HCT116 (cell line): ENCODE results near the gene BBLN. TPM values are rescaled to one million over a fixed set of nuclear protein-coding genes. Genes with fewer than 3 reads are reported as not detected.

Experiments used
- ATAC-seq: fragments of 200-7000 bp; cut with Tn5 transposase; 2 replicates; pipeline ENCODE4 v1.9.1; 2020; ENCODE audit warnings: mild to moderate bottlenecking, moderate library complexity
- BruUV-seq: library from RNA; stranded (reverse); fragments of 400-500 nt; replicated peaks from 2 replicates; lab custom pipeline; 2021; lab: Mats Ljungman, UMichigan
- CTCF ChIA-PET: fragments of 300-600 bp; sonication (Branson Sonifier 250); formaldehyde crosslinking; loops from one replicate; lab custom pipeline; 2021; ENCODE audit warnings: antibody characterized with exemption; lab: Charles Lee
- POLR2A ChIA-PET: fragments of 300-600, 350-600 bp; sonication (Branson Sonifier 250); formaldehyde crosslinking; loops from one replicate; lab custom pipeline; 2021; ENCODE audit warnings: antibody characterized with exemption; lab: Charles Lee
- RAD21 ChIA-PET, 2 experiments: fragments of 300-600 bp; sonication (Branson Sonifier 250); formaldehyde crosslinking; loops; one replicate each; lab custom pipeline; 2023; ENCODE audit warnings: low total read pairs in 2 of 2; ENCODE audit not compliant: uncharacterized antibody in 2 of 2, unreplicated experiment in 2 of 2, low non-redundant PET in 1 of 2; lab: Charles Lee
- DNase-seq: peaks from one replicate; pipeline ENCODE4 v3.0.0-alpha.2; 2010; ENCODE audit warnings: low read depth, low spot score
- H2AFZ ChIP-seq: fragments of 200-600 bp; shearing (Covaris generic), sonication (generic); 2 replicates; pipeline ENCODE4 v1.6.1; 2017; ENCODE audit warnings: low read depth, mixed run types, mixed read lengths, antibody characterized with exemption, low read length; ENCODE audit not compliant: poor library complexity, severe bottlenecking
- H3K27ac ChIP-seq: 2 replicates; pipeline ENCODE4 v1.5.1; 2012; ENCODE audit warnings: low read depth, low read length
- H3K27me3 ChIP-seq: fragments of 200-600 bp; sonication (generic); 2 replicates; pipeline ENCODE4 v1.6.1; 2016; ENCODE audit warnings: mixed run types, low read length, mixed read lengths; ENCODE audit not compliant: insufficient read depth
- H3K36me3 ChIP-seq, 2 experiments: fragments of 200-500 bp in 1 of 2; fragments of 200-600 bp in 1 of 2; sonication (Bioruptor generic) in 1 of 2; sonication (generic) in 1 of 2; 2 replicates each; pipeline versions ENCODE4 v1.5.1 to v1.6.1; 2014 to 2016; ENCODE audit warnings: low read length in 2 of 2, inconsistent platforms in 1 of 2, mixed read lengths in 1 of 2, mixed run types in 1 of 2; ENCODE audit not compliant: insufficient read depth in 2 of 2, control insufficient read depth in 1 of 2
- H3K4me1 ChIP-seq, 2 experiments: fragments of 200-600 bp in 1 of 2; sonication (generic) in 1 of 2; 2 replicates each; pipeline versions ENCODE4 v1.5.1 to v1.6.1; 2012 to 2017; ENCODE audit warnings: low read length in 2 of 2, inconsistent platforms in 1 of 2, mild to moderate bottlenecking in 1 of 2, mixed read lengths in 1 of 2, mixed run types in 1 of 2, moderate library complexity in 1 of 2; ENCODE audit not compliant: insufficient read depth in 2 of 2, control insufficient read depth in 1 of 2
- H3K4me2 ChIP-seq: fragments of 200-600 bp; sonication (generic); 2 replicates; pipeline ENCODE4 v1.6.1; 2017; ENCODE audit warnings: mixed run types, low read length, mixed read lengths
- H3K4me3 ChIP-seq, 2 experiments: fragments of 200-600 bp in 1 of 2; sonication (generic) in 1 of 2; replicated peaks in 1 of 2; 2 replicates each; pipeline ENCODE4 v1.5.1; 2011 to 2016; ENCODE audit warnings: low read length in 2 of 2, control low read depth in 1 of 2, low read depth in 1 of 2, mild to moderate bottlenecking in 1 of 2, mixed read lengths in 1 of 2, mixed run types in 1 of 2
- H3K79me2 ChIP-seq: fragments of 200-600 bp; sonication (generic); 2 replicates; pipeline ENCODE4 v1.6.1; 2017; ENCODE audit warnings: mild to moderate bottlenecking, mixed run types, low read length, moderate library complexity, mixed read lengths; ENCODE audit not compliant: insufficient read depth
- H3K9ac ChIP-seq: fragments of 200-600 bp; sonication (generic); 2 replicates; pipeline ENCODE4 v1.6.1; 2016; ENCODE audit warnings: low read length, mixed read lengths
- H3K9me2 ChIP-seq: fragments of 200-600 bp; sonication (generic), shearing (Covaris generic); 2 replicates; pipeline ENCODE4 v1.6.1; 2017; ENCODE audit warnings: mixed run types, mild to moderate bottlenecking, moderate library complexity; ENCODE audit not compliant: insufficient read depth
- H3K9me3 ChIP-seq, 2 experiments: fragments of 200-500 bp in 1 of 2; fragments of 200-600 bp in 1 of 2; sonication (Bioruptor generic) in 1 of 2; sonication (generic) in 1 of 2; 2 replicates each; pipeline ENCODE4 v1.6.1; 2014 to 2017; ENCODE audit warnings: low read length in 2 of 2, mixed read lengths in 2 of 2, inconsistent platforms in 1 of 2, low read depth in 1 of 2, mild to moderate bottlenecking in 1 of 2, mixed run types in 1 of 2, moderate library complexity in 1 of 2; ENCODE audit not compliant: control insufficient read depth in 1 of 2, insufficient read depth in 1 of 2
- H4K20me1 ChIP-seq: fragments of 200-600 bp; sonication (generic), shearing (Covaris generic); 2 replicates; pipeline ENCODE4 v1.6.1; 2017; ENCODE audit warnings: mixed run types, mild to moderate bottlenecking, moderate library complexity; ENCODE audit not compliant: insufficient read depth
- ATF3 ChIP-seq: IDR thresholded peaks from 2 replicates; pipeline ENCODE4 v1.6.1; 2012
- ELF1 ChIP-seq: IDR thresholded peaks from 2 replicates; pipeline ENCODE4 v1.6.1; 2012; ENCODE audit warnings: low read depth, borderline replicate concordance
- POLR2AphosphoS5 ChIP-seq: IDR thresholded peaks from 2 replicates; pipeline ENCODE4 v1.6.1; 2011; ENCODE audit warnings: mild to moderate bottlenecking, low read depth, low read length, moderate library complexity
- TCF7L2 ChIP-seq: IDR thresholded peaks from 2 replicates; pipeline ENCODE4 v1.7.0; 2011; ENCODE audit warnings: borderline replicate concordance, inconsistent platforms; ENCODE audit not compliant: insufficient read depth, insufficient read length; ENCODE audit errors: extremely low read depth
- ZNF274 ChIP-seq: fragments of 200-500 bp; sonication (Bioruptor generic); IDR thresholded peaks from 2 replicates; pipeline ENCODE4 v1.6.1; 2014; ENCODE audit warnings: mild to moderate bottlenecking, low read depth, low read length, inconsistent platforms
- intact Hi-C: fragments of 100-400 bp; cut with micrococcal nuclease; formaldehyde crosslinking; loops from 2 replicates; pipeline ENCODE4 v1.10.0; 2022
- total RNA-seq: library from RNA; stranded (reverse); gene quantifications from one replicate; pipeline ENCODE4 v1.2.1, GENCODE V29; 2021; ENCODE audit not compliant: unreplicated experiment

BBLN gene
- total RNA-seq, 1 experiment from 2014 or later: 119 TPM

DNA sequence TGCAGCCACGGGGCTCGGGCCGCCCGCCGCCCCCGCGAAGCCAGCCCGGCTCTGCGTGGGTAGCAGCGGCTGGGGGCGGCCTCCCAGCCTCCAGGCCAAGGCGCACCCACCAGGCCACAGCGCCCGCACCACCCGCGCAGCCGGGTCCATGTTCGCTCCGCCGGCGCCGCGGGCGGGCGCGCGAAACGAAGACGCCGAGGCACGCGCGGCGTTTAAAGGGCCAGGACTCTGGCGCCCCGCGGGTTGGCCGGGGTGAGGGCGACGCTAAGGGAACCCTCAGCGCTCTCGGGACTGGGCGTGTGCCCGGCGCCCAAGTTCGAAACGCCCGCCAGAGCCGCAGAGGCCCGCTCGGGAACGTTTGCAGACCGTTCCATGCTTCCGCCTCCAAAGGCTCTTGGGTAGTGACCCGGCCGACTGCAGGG lies 32.5 kb upstream of the BBLN start, which contains the start of gene PTGES2 (continued):
- TF ChIP-seq ATF3: no peak
- TF ChIP-seq ELF1: no peak

DNA sequence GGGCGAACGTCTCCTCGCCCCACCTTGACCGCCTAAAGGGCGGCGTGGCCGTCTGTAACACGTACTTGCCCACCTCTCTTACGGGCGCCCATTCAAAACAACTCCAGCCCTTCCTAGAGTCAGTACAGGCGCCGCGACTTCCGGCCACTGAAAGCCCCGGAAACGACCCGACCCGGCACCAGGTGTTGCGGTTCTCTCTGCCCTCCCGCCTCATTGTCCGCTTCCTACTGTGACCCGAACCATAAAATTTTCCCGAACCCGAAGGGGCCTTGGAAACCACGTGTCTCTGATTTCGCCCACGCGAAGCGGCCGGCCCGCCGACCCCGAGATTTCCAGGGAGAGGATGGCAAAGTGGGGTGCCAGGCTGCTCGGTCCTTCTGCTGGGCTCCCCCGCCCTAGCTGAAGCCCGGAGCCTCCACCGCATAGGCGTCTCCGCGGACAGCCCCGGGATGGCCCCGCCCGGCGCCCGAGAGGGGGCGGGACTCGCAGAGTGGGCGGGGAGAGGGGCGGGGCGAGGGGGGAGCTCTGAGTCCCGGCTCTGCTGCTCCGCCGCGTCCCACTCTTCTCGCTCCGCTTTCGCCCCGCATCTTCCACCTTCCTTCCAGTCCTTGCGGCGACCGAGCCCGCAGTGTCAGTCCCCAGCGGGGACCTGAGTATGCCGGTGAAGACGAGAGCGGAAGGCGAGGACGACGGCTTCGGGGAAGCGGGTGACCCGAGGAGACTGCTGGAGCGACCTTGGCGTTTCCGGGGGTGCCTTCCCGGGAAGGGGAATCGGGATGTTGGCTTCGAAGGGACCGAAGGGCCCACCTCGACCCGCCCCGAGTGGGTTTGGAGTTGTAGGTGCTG lies 31.9 kb upstream of the BBLN start:
- TF ChIP-seq POLR2AphosphoS5: peak; percentile 83
- TF ChIP-seq TCF7L2: peak; percentile 4
- no peak for TF ChIP-seq ZNF274
- H3K4me1 ChIP-seq: peaks cover 9 to 31% of the 10 kb centered on the region in 2 experiments
- H3K4me3 ChIP-seq: peak overlapping the region; percentile 90 to 92
- DNase-seq: peak; percentile 90
- peak overlapping the region; percentile 91 for H3K4me2 ChIP-seq
- no peaks in the 10 kb centered on the region for H3K27me3 ChIP-seq
- peaks cover 9% of the 10 kb centered on the region; the same call in 1 of the 2 replicates for H4K20me1 ChIP-seq
- ChIA-PET RAD21 (no interaction called here), CTCF (interaction anchor here (1.0 to 1.7 kb wide), 2 partner anchors 11 to 31 kb away, joined by 3 to 14 read pairs; no protein-coding TSS in a partner anchor), POLR2A (interaction anchor here (0.6 to 0.9 kb wide), 3 partner anchors 9 to 161 kb away, joined by 3 read pairs; no protein-coding TSS in a partner anchor)
- peak; percentile 78 for ATAC-seq
- H3K9me2 ChIP-seq: no peaks in the 10 kb centered on the region
- H2AFZ ChIP-seq: peak overlapping the region; percentile 84
- intact Hi-C loops: no loop called here
- peak overlapping the region; percentile 99 for H3K27ac ChIP-seq
- peak overlapping the region; percentile 92 for H3K9ac ChIP-seq
- H3K36me3 ChIP-seq: peaks cover 0 to 15% of the 10 kb centered on the region in 2 experiments; a peak in 2 of 4 replicates
- H3K79me2 ChIP-seq: peaks cover 39% of the 10 kb centered on the region
- H3K9me3 ChIP-seq: peaks cover 0 to 6% of the 10 kb centered on the region in 2 experiments; a peak in 1 of 4 replicates
- no TSS peak for BruUV-seq
